ENCODE measurements around the gene PANX1. TPM values are rescaled to one million over a fixed set of nuclear protein-coding genes. Genes with fewer than 3 reads are reported as not detected.

The PANX1 gene
- total RNA-seq, 1 experiment from 2014 or later = 21.9 TPM

GRCh38 chr11:94150056-94150455 lies 21.4 kb downstream of the PANX1 start:
- POLR2A ChIA-PET = interaction anchor here (0.5 kb wide), 1 partner anchor 22 kb away, joined by 3 read pairs; no protein-coding TSS in a partner anchor
- H3K27ac ChIP-seq (ENCODE audit: low read depth, low read length) = no peak overlapping the region
- intact Hi-C loops (cut with micrococcal nuclease) = no loop called here
- H3K4me1 ChIP-seq (ENCODE audit: control insufficient read depth in 1 of 2, insufficient read depth in 2 of 2, low read length in 2 of 2) = peaks cover 30 to 43% of the 10 kb centered on the region in 2 experiments
- BruUV-seq (replicated peaks) = no TSS peak
- CTCF ChIA-PET = no interaction called here
- no peaks in the 10 kb centered on the region for H3K9me2 ChIP-seq (ENCODE audit: insufficient read depth)
- H4K20me1 ChIP-seq (ENCODE audit: insufficient read depth) = peaks cover 4% of the 10 kb centered on the region; the same call in 1 of the 2 replicates
- no peak overlapping the region for H3K9ac ChIP-seq (ENCODE audit: low read length)
- peak overlapping the region; percentile 6; the same call in 1 of the 2 replicates for H3K4me2 ChIP-seq (ENCODE audit: low read length)
- H3K9me3 ChIP-seq (ENCODE audit: control insufficient read depth in 1 of 2, insufficient read depth in 1 of 2, low read depth in 1 of 2, low read length in 2 of 2) = no peaks in the 10 kb centered on the region
- H3K79me2 ChIP-seq (ENCODE audit: insufficient read depth, low read length) = peaks cover 89% of the 10 kb centered on the region
- no peaks in the 10 kb centered on the region for H3K27me3 ChIP-seq (ENCODE audit: insufficient read depth, low read length)
- RAD21 ChIA-PET (ENCODE audit: low non-redundant PET in 1 of 2, low total read pairs in 2 of 2, uncharacterized antibody in 2 of 2, unreplicated experiment in 2 of 2) = no interaction called here
- H3K36me3 ChIP-seq (ENCODE audit: control insufficient read depth in 1 of 2, insufficient read depth in 2 of 2, low read length in 2 of 2) = no peaks in the 10 kb centered on the region
- H3K4me3 ChIP-seq (replicated peaks in 1 of 2; ENCODE audit: low read depth in 1 of 2, low read length in 2 of 2) = no peak overlapping the region
- no peak overlapping the region for H2AFZ ChIP-seq (ENCODE audit: low read depth, low read length, poor library complexity, severe bottlenecking)
- TF ChIP-seq SP1 (IDR thresholded peaks at IDR 0.05; ENCODE audit: low read depth) (no peak), POLR2A (IDR thresholded peaks at IDR 0.05; ENCODE audit: borderline replicate concordance, extremely low read depth, insufficient read depth, insufficient read length) (no peak), YY1 (IDR thresholded peaks at IDR 0.05; ENCODE audit: extremely low read depth, insufficient replicate concordance, low read depth, low read length) (no peak)
- ATAC-seq = no peak
- no peak for DNase-seq (ENCODE audit: low read depth, low spot score)

- H3K36me3 ChIP-seq (ENCODE audit: control insufficient read depth in 1 of 2, insufficient read depth in 2 of 2, low read length in 2 of 2) = no peaks in the 10 kb centered on the region
- no peak overlapping the region for H3K27ac ChIP-seq (ENCODE audit: low read depth, low read length)
Measured at GRCh38 chr11:94150704-94151685, 22.4 kb downstream of the PANX1 start.

More at GRCh38 chr11:94150704-94151685, 22.4 kb downstream of the PANX1 start:
- peaks cover 4% of the 10 kb centered on the region; the same call in 1 of the 2 replicates for H4K20me1 ChIP-seq (ENCODE audit: insufficient read depth)
- H3K9me3 ChIP-seq (ENCODE audit: control insufficient read depth in 1 of 2, insufficient read depth in 1 of 2, low read depth in 1 of 2, low read length in 2 of 2) = no peaks in the 10 kb centered on the region
- no peak overlapping the region for H2AFZ ChIP-seq (ENCODE audit: low read depth, low read length, poor library complexity, severe bottlenecking)
- RAD21 ChIA-PET (ENCODE audit: low non-redundant PET in 1 of 2, low total read pairs in 2 of 2, uncharacterized antibody in 2 of 2, unreplicated experiment in 2 of 2) = interaction anchor here in 1 of 2 experiments (1.3 kb wide), 1 partner anchor 22 kb away, joined by 3 read pairs; the partner anchor contains the start of gene PANX1
- no peaks in the 10 kb centered on the region for H3K27me3 ChIP-seq (ENCODE audit: insufficient read depth, low read length)
- CTCF ChIA-PET = no interaction called here
- TF ChIP-seq CTCF (IDR thresholded peaks at IDR 0.05 in 2 of 3, conservative IDR thresholded peaks at IDR 0.05 in 1 of 3; ENCODE audit: borderline replicate concordance in 1 of 3, insufficient read depth in 1 of 3, low read depth in 2 of 3, low read length in 2 of 3) (0 out of 6 replicates have a peak, but pooled peaks of 1 of the 3 experiments have one; percentile 5), ZFX (IDR thresholded peaks at IDR 0.05) (no peak), SIN3A (IDR thresholded peaks at IDR 0.05; ENCODE audit: low read depth) (no peak)
- POLR2A ChIA-PET = interaction anchor here (0.5 kb wide), 1 partner anchor 21 kb away, joined by 3 read pairs; no protein-coding TSS in a partner anchor
- peak overlapping the region; percentile 71 for H3K4me2 ChIP-seq (ENCODE audit: low read length)
- peaks cover 30 to 43% of the 10 kb centered on the region in 2 experiments for H3K4me1 ChIP-seq (ENCODE audit: control insufficient read depth in 1 of 2, insufficient read depth in 2 of 2, low read length in 2 of 2)
- H3K4me3 ChIP-seq (replicated peaks in 1 of 2; ENCODE audit: low read depth in 1 of 2, low read length in 2 of 2) = no peak overlapping the region
- peaks cover 84% of the 10 kb centered on the region for H3K79me2 ChIP-seq (ENCODE audit: insufficient read depth, low read length)
- intact Hi-C loops (cut with micrococcal nuclease) = no loop called here
- H3K9ac ChIP-seq (ENCODE audit: low read length) = no peak overlapping the region
- ATAC-seq (0 out of 2 replicates have a peak, but pooled peaks have one; percentile 33), DNase-seq (ENCODE audit: low read depth, low spot score) (no peak)
- BruUV-seq (replicated peaks) = no TSS peak
- H3K9me2 ChIP-seq (ENCODE audit: insufficient read depth) = no peaks in the 10 kb centered on the region

Measured in HCT116 (cell line).